ENCODE data around the gene PYDC1.
"Not testable (repeated sequence)": the region's sequence is repeated elsewhere in the genome, so short reads cannot be mapped to it uniquely, and the experiment has no call there.

PYDC1 gene

GRCh38 chr16:31177136-31177535 is 39.8 kb downstream of the PYDC1 start:
- peak in 2 of 4 experiments; percentile 11 to 16 for DNase-seq

GRCh38 chr16:31170048-31170447 is 46.9 kb downstream of the PYDC1 start:
- not testable (repeated sequence) for DNase-seq

GRCh38 chr16:31168848-31169247 is 48.1 kb downstream of the PYDC1 start:
- no peak for DNase-seq

DNA sequence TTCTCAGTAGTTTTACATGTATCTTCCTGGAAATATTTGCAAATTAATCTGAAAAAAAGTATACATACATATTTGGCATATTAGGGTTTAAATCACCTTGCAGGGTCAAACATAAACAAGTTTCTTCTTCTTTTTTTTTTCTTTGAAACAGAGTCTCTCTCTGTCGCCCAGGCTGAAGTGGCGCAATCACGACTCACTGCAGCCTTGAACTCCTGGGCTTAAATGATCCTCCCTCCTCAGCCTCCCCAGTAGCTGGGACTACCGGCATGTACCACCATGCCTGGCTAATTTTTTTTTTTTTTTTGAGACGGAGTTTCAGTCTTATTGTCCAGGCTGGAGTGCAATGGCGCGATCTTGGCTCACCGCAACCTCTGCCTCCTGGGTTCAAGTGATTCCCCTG is 49.6 kb downstream of the PYDC1 start:
- no peak for DNase-seq

Data from activated CD4-positive, CD25-positive, alpha-beta regulatory T cell (primary cell).